ENCODE measurements around the gene ERC2. TPM values are rescaled to one million over a fixed set of nuclear protein-coding genes. Genes with fewer than 3 reads are reported as not detected.

ERC2 gene
- total RNA-seq, 3 donors from 2014 or later (not counting 1 experiment from before 2014, with no cell fraction given): not detected

GRCh38 chr3:55605443-55606236 is 862.6 kb downstream of the ERC2 start:
- DNase-seq (no peak), ATAC-seq (no peak)
- no peak overlapping the region for H3K4me3 Mint-ChIP-seq
- H3K27me3 Mint-ChIP-seq (ENCODE audit: low read depth in 2 of 2): peaks cover 0 to 8% of the 10 kb centered on the region in 2 donors
- 93% methylated on average over 3 of the region's 4 CpGs for WGBS (ENCODE audit: insufficient coverage)
- no peaks in the 10 kb centered on the region for H3K27me3 ChIP-seq (ENCODE audit: control insufficient read depth, insufficient read depth, low read length)
- intact Hi-C loops (cut with micrococcal nuclease): no loop called here
- H3K27ac ChIP-seq (ENCODE audit: low read length): no peak overlapping the region
- no peaks in the 10 kb centered on the region for H3K36me3 ChIP-seq (ENCODE audit: control insufficient read depth, insufficient read depth, low read length)
- no peaks in the 10 kb centered on the region for H3K9me3 Mint-ChIP-seq
- no peak for TF ChIP-seq CTCF (IDR thresholded peaks at IDR 0.05)
- H3K27ac Mint-ChIP-seq: no peak overlapping the region
- H3K4me3 ChIP-seq (ENCODE audit: low read length): no peak overlapping the region
- H3K36me3 Mint-ChIP-seq: no peaks in the 10 kb centered on the region
- no peaks in the 10 kb centered on the region for H3K4me1 Mint-ChIP-seq
- peaks cover 3% of the 10 kb centered on the region for H3K9me3 ChIP-seq (ENCODE audit: control insufficient read depth, insufficient read depth, low read length)
- H3K4me1 ChIP-seq (ENCODE audit: control insufficient read depth, insufficient read depth, low read length): no peaks in the 10 kb centered on the region

- 97% methylated on average over 4 of the region's 4 CpGs for whole genome bisulfite sequencing (ENCODE audit: insufficient coverage)
- Histone ChIP-seq H3K27ac (ENCODE audit: low read length) (no peak overlapping the region), H3K4me1 (ENCODE audit: control insufficient read depth, insufficient read depth, low read length) (no peaks in the 10 kb centered on the region), H3K9me3 (ENCODE audit: control insufficient read depth, insufficient read depth, low read length) (peaks cover 3% of the 10 kb centered on the region), H3K36me3 (ENCODE audit: control insufficient read depth, insufficient read depth, low read length) (no peaks in the 10 kb centered on the region), H3K27me3 (ENCODE audit: control insufficient read depth, insufficient read depth, low read length) (no peaks in the 10 kb centered on the region), H3K4me3 (ENCODE audit: low read length) (no peak overlapping the region)
- H3K4me3 Mint-ChIP-seq: no peak overlapping the region
- DNase-seq (no peak), ATAC-seq (no peak)
- H3K27ac Mint-ChIP-seq: no peak overlapping the region
- no peak for TF ChIP-seq CTCF (IDR thresholded peaks at IDR 0.05)
- H3K4me1 Mint-ChIP-seq: no peaks in the 10 kb centered on the region
- H3K9me3 Mint-ChIP-seq: no peaks in the 10 kb centered on the region
- intact Hi-C loops (cut with micrococcal nuclease): no loop called here
- H3K36me3 Mint-ChIP-seq: no peaks in the 10 kb centered on the region
- H3K27me3 Mint-ChIP-seq (ENCODE audit: low read depth in 2 of 2): peaks cover 0 to 8% of the 10 kb centered on the region in 2 donors
These were observed 863.4 kb downstream of the ERC2 start for GRCh38 chr3:55604846-55605245.

GRCh38 chr3:55604402-55604801 is 863.9 kb downstream of the ERC2 start:
- no peak overlapping the region for H3K27ac Mint-ChIP-seq
- Histone ChIP-seq H3K9me3 (ENCODE audit: control insufficient read depth, insufficient read depth, low read length) (peaks cover 3% of the 10 kb centered on the region), H3K4me1 (ENCODE audit: control insufficient read depth, insufficient read depth, low read length) (no peaks in the 10 kb centered on the region), H3K27ac (ENCODE audit: low read length) (no peak overlapping the region), H3K27me3 (ENCODE audit: control insufficient read depth, insufficient read depth, low read length) (no peaks in the 10 kb centered on the region), H3K36me3 (ENCODE audit: control insufficient read depth, insufficient read depth, low read length) (no peaks in the 10 kb centered on the region), H3K4me3 (ENCODE audit: low read length) (no peak overlapping the region)
- DNase-seq (no peak), ATAC-seq (no peak)
- H3K9me3 Mint-ChIP-seq: no peaks in the 10 kb centered on the region
- no peak for TF ChIP-seq CTCF (IDR thresholded peaks at IDR 0.05)
- H3K27me3 Mint-ChIP-seq (ENCODE audit: low read depth in 2 of 2): peaks cover 0 to 8% of the 10 kb centered on the region in 2 donors
- no peaks in the 10 kb centered on the region for H3K4me1 Mint-ChIP-seq
- H3K4me3 Mint-ChIP-seq: no peak overlapping the region
- H3K36me3 Mint-ChIP-seq: no peaks in the 10 kb centered on the region
- WGBS (ENCODE audit: insufficient coverage): 69% methylated on average over 2 of the region's 2 CpGs
- intact Hi-C loops (cut with micrococcal nuclease): no loop called here

Data from natural killer cell (primary cell).